ENCODE measurements around the gene CA4.
"Not testable (repeated sequence)": the region's sequence is repeated elsewhere in the genome, so short reads cannot be mapped to it uniquely, and the experiment has no call there.

GRCh38 chr17:60186846-60187745, 37.3 kb downstream of the CA4 start:
- not testable (repeated sequence) for TF ChIP-seq CTCF, POLR2AphosphoS5 (IDR thresholded peaks at IDR 0.05)

Measured in sigmoid colon (tissue), 4 donors.